ENCODE results near the gene HOXA6.

The HOXA6 gene

GRCh38 chr7:27130540-27131389 lies 16.8 kb downstream of the HOXA6 start, which contains the start of gene HOXA4:
HOXA4 (minus strand) TSS chr7:27130757; CDS start chr7:27130733, 24 bp downstream.
- H3K27me3 ChIP-seq (ENCODE audit: insufficient read depth, low read depth), result no peaks in the 10 kb centered on the region
- H3K4me2 ChIP-seq, result peak within 1 kb of the TSS; percentile 88
- peak within 1 kb of the TSS; percentile 94 for H3K27ac ChIP-seq
- H3K9ac ChIP-seq, result peak within 1 kb of the TSS; percentile 94
- no peak for TF ChIP-seq CTCF (conservative IDR thresholded peaks at IDR 0.05; ENCODE audit: low read depth, low read length)
- H3K36me3 ChIP-seq (ENCODE audit: insufficient read depth), result no peaks in the 10 kb centered on the region
- no peaks in the 10 kb centered on the region for H4K20me1 ChIP-seq (ENCODE audit: insufficient read depth)
- no peaks in the 10 kb centered on the region; the same call in 1 of the 2 replicates for H3K79me2 ChIP-seq (ENCODE audit: insufficient read depth, low read depth)
- peak within 1 kb of the TSS; percentile 58 for H3K4me3 ChIP-seq (IDR thresholded peaks at IDR 0.05; ENCODE audit: insufficient read depth, low read depth, low read length)
- peak within 1 kb of the TSS; percentile 79 for H2AFZ ChIP-seq (ENCODE audit: low read depth)
- peaks cover 45% of the 10 kb centered on the region for H3K4me1 ChIP-seq (ENCODE audit: low read depth, poor library complexity, severe bottlenecking)

DNA sequence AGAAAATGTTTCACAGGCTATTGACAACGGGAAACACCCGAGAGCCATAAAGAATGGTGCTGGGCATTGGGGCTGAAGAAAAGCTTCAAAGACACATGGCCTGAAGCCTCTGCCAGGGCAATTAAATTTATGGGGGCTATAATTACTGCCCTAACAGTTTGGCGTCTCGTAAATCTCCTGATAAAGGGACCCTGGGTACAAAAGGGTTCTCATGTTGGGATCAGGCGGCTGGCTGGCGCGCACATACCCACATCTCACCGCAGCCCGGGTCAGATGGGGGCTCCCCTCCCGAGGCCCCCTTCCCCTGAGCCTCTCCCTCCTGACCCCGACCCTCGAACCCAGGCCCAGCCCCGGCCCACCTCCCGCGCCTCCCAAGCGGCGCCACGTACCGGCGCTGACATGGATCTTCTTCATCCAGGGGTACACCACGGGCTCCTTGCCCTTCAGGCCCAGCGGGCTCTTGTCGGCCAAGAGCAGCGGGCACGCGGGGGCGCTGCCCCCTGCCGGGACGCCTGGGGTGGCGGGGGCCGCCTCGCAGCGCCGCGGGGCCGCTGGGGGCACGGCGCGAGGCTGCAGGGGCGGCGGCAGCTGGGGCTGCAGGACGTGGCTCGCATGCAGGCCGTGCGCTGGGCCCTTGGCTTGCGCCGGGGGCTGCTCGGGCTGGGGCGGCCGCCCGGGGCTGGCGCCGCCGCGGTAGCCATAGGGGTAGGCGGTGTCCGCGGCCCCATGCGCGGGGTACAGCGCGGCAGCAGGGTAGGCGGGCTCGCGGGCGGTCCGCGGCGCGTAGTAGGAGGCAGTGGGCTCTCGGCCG lies 17.6 kb downstream of the HOXA6 start:
- TF ChIP-seq CTCF (conservative IDR thresholded peaks at IDR 0.05; ENCODE audit: low read depth, low read length), result peak; percentile 33
- H2AFZ ChIP-seq (ENCODE audit: low read depth), result peak overlapping the region; percentile 79
- no peaks in the 10 kb centered on the region for H3K27me3 ChIP-seq (ENCODE audit: insufficient read depth, low read depth)

GRCh38 chr7:27128776-27129728 lies 18.5 kb downstream of the HOXA6 start:
- H3K4me1 ChIP-seq (ENCODE audit: low read depth, poor library complexity, severe bottlenecking), result peaks cover 28% of the 10 kb centered on the region
- no peaks in the 10 kb centered on the region for H3K36me3 ChIP-seq (ENCODE audit: insufficient read depth)
- peak overlapping the region; percentile 94; the same call in 1 of the 2 replicates for H3K27ac ChIP-seq
- no peak overlapping the region for H3K4me3 ChIP-seq (IDR thresholded peaks at IDR 0.05; ENCODE audit: insufficient read depth, low read depth, low read length)
- H3K4me2 ChIP-seq, result peak overlapping the region; percentile 88
- H2AFZ ChIP-seq (ENCODE audit: low read depth), result peak overlapping the region; percentile 79; the same call in 1 of the 2 replicates
- TF ChIP-seq CTCF (conservative IDR thresholded peaks at IDR 0.05; ENCODE audit: low read depth, low read length), result no peak
- no peaks in the 10 kb centered on the region for H3K27me3 ChIP-seq (ENCODE audit: insufficient read depth, low read depth)
- no peaks in the 10 kb centered on the region; the same call in 1 of the 2 replicates for H3K79me2 ChIP-seq (ENCODE audit: insufficient read depth, low read depth)
- H4K20me1 ChIP-seq (ENCODE audit: insufficient read depth), result no peaks in the 10 kb centered on the region
- H3K9ac ChIP-seq, result peak overlapping the region; percentile 94; the same call in 1 of the 2 replicates

More for the DNA sequence above, 17.6 kb downstream of the HOXA6 start:
- no peaks in the 10 kb centered on the region; the same call in 1 of the 2 replicates for H3K79me2 ChIP-seq (ENCODE audit: insufficient read depth, low read depth)
- no peaks in the 10 kb centered on the region for H3K36me3 ChIP-seq (ENCODE audit: insufficient read depth)
- peak overlapping the region; percentile 94 for H3K27ac ChIP-seq
- no peaks in the 10 kb centered on the region for H4K20me1 ChIP-seq (ENCODE audit: insufficient read depth)
- no peak overlapping the region for H3K4me3 ChIP-seq (IDR thresholded peaks at IDR 0.05; ENCODE audit: insufficient read depth, low read depth, low read length)
- H3K4me1 ChIP-seq (ENCODE audit: low read depth, poor library complexity, severe bottlenecking), result peaks cover 37% of the 10 kb centered on the region
- peak overlapping the region; percentile 88 for H3K4me2 ChIP-seq
- peak overlapping the region; percentile 94 for H3K9ac ChIP-seq

GRCh38 chr7:27128034-27128433 lies 19.5 kb downstream of the HOXA6 start:
- Histone ChIP-seq H4K20me1 (ENCODE audit: insufficient read depth) (no peaks in the 10 kb centered on the region), H3K36me3 (ENCODE audit: insufficient read depth) (no peaks in the 10 kb centered on the region), H3K9ac (no peak overlapping the region), H3K27ac (no peak overlapping the region), H3K4me2 (no peak overlapping the region), H2AFZ (ENCODE audit: low read depth) (no peak overlapping the region), H3K27me3 (ENCODE audit: insufficient read depth, low read depth) (no peaks in the 10 kb centered on the region), H3K4me1 (ENCODE audit: low read depth, poor library complexity, severe bottlenecking) (peaks cover 20% of the 10 kb centered on the region), H3K4me3 (IDR thresholded peaks at IDR 0.05; ENCODE audit: insufficient read depth, low read depth, low read length) (no peak overlapping the region), H3K79me2 (ENCODE audit: insufficient read depth, low read depth) (no peaks in the 10 kb centered on the region; the same call in 1 of the 2 replicates)
- no peak for TF ChIP-seq CTCF (conservative IDR thresholded peaks at IDR 0.05; ENCODE audit: low read depth, low read length)
